ENCODE data around the gene MROH7.
A peak's percentile ranks its signal among the peaks of the same experiment; 100 is the strongest.

The MROH7 gene

GRCh38 chr1:54744696-54745095 lies 103.1 kb downstream of the MROH7 start:
- DNase-seq: peak in 1 of 2 donors; percentile 14

- DNase-seq: no peak
Observed at GRCh38 chr1:54745274-54745673, 103.7 kb downstream of the MROH7 start.

- DNase-seq: no peak
Observed at GRCh38 chr1:54745864-54746263, 104.3 kb downstream of the MROH7 start.

DNA sequence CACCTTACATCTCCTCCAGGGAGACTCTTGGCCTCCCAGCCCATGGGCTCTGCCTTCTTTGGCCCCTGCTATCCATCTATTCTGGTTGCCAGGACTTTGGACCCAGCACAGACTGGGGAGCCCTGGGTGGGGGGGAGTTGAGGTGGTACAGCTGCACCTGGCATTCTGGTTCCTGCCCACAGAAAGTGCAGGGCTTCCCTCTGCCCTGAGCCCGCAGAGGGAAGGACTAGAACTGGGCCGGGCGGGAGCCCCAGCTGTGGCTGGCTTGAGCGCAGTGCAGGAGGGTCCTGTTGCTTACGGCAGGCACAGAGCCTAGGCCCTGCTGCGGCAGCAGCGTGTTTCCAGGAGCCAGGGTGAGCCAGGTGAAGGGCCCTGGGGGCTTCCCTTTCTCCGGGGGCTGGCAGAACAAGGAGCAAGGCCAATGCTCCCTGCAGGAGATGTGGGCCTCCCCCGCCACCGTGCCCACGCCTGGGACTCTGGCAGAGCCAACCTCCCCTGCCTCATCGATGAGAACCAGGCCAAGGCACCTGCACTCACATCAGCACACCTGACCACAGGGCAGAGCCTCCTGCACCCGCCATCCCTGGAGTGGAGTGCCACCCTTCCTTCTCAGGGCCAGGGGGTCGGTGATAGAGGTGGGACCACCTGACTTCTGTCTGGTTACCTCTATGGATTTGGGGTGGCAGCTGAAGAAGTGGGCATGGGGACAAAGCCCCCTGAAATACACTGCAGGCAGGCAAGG lies 106.7 kb downstream of the MROH7 start:
- no peak for DNase-seq

- DNase-seq: no peak
Observed at GRCh38 chr1:54750596-54750995, 109.0 kb downstream of the MROH7 start.

- DNase-seq: no peak
Observed at GRCh38 chr1:54751426-54751825, 109.8 kb downstream of the MROH7 start.

DNA sequence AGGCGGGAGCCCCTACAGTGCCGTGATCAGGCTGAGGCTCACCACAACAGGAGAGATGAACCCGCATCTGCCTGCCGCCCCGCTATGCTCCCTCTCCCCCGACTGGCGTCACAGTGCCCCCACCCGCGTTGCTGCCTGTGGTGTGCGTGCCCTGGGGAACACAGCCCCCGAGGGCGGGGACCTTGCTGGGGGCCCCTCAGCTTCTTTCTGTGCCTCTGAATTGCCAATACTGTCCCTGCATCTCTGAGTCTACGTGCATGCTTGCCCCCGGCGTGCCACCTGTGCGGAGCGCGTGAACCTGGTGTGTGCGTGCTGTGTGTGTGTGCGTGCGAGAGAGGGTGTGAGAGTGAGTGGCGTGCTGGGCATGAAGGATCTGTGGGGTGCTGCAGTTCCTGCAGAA lies 112.5 kb downstream of the MROH7 start:
- DNase-seq: no peak

GRCh38 chr1:54754486-54755285 lies 113.1 kb downstream of the MROH7 start:
- DNase-seq: no peak

- no peak for DNase-seq
Observed at GRCh38 chr1:54757833-54758232, 116.2 kb downstream of the MROH7 start.

DNA sequence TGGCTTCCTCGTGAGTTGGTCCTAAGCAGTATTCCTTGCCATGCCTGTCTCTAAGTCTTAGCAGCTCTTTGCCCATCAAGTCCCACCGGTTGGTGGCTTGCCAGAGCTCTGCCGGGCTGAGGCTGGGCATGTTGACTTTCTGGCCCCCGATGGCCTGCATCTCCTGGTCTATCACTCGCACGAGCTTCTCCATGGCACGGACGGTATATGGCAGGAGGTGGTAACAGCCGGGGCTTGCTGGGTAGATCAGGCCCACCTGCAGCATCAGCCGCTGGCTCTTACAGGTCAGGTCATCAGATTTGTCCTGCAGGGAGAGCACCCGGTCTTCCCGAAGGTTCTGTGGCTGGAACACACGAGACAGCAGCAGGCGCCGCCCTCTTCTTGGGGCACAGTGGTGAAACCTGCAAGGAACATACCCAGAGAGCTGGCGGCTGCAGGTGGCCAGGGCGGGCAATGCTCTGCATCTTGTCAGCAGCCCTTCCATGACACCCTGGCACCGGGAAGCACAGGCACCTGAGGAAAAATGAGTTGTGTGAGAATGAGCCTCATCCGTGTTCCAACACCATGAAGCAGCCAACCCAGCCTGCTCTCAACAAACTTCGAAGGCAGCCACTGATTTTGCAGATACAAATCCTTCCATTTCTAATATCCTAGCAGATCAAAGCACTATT lies 117.2 kb downstream of the MROH7 start:
- DNase-seq: no peak

All from stimulated activated CD4-positive, alpha-beta T cell treated with anti-CD3 and anti-CD28 coated beads, Interleukin-2, amount 100 ng/mL, for 24 hours (primary cell).